ENCODE data around the gene NAALADL2.
"Not testable (repeated sequence)": the region's sequence is repeated elsewhere in the genome, so short reads cannot be mapped to it uniquely, and the experiment has no call there.

NAALADL2 gene

GRCh38 chr3:175118382-175118941, 259.3 kb downstream of the NAALADL2 start:
- Histone ChIP-seq H3K27me3 (no peaks in the 10 kb centered on the region), H3K9me3 (no peaks in the 10 kb centered on the region), H3K4me3 (no peak overlapping the region), H3K4me1 (no peaks in the 10 kb centered on the region), H3K27ac (no peak overlapping the region), H3K36me3 (no peaks in the 10 kb centered on the region)
- intact Hi-C loops (cut with DNase I; ENCODE audit: low total_unique reads), result no loop called here
- no peak for TF ChIP-seq CTCF (IDR thresholded peaks at IDR 0.05)
- no peak for DNase-seq

- Histone ChIP-seq H3K4me3 (no peak overlapping the region), H3K36me3 (no peaks in the 10 kb centered on the region), H3K27me3 (no peaks in the 10 kb centered on the region), H3K27ac (no peak overlapping the region), H3K4me1 (no peaks in the 10 kb centered on the region), H3K9me3 (peaks cover 0 to 5% (median 0%) of the 10 kb centered on the region in 3 donors)
- intact Hi-C loops (cut with DNase I; ENCODE audit: low total_unique reads), result no loop called here
- TF ChIP-seq CTCF (IDR thresholded peaks at IDR 0.05), result no peak
- DNase-seq, result no peak
Observed at GRCh38 chr3:175121225-175121624, 262.1 kb downstream of the NAALADL2 start.

- no peaks in the 10 kb centered on the region for H3K36me3 ChIP-seq
- TF ChIP-seq CTCF (IDR thresholded peaks at IDR 0.05), result no peak
- H3K4me1 ChIP-seq, result no peaks in the 10 kb centered on the region
- H3K9me3 ChIP-seq, result peaks cover 0 to 5% (median 0%) of the 10 kb centered on the region in 3 donors
- H3K27me3 ChIP-seq, result no peaks in the 10 kb centered on the region
- no peak for DNase-seq
- intact Hi-C loops (cut with DNase I; ENCODE audit: low total_unique reads), result no loop called here
- H3K4me3 ChIP-seq, result no peak overlapping the region
- no peak overlapping the region for H3K27ac ChIP-seq
Observed at GRCh38 chr3:175127075-175127662, 268.0 kb downstream of the NAALADL2 start.

- H3K4me1 ChIP-seq, result no peaks in the 10 kb centered on the region
- H3K27me3 ChIP-seq, result no peaks in the 10 kb centered on the region
- TF ChIP-seq CTCF (IDR thresholded peaks at IDR 0.05), result no peak
- H3K9me3 ChIP-seq, result peaks cover 0 to 1% (median 0%) of the 10 kb centered on the region in 3 donors
- DNase-seq, result no peak
- H3K27ac ChIP-seq, result no peak overlapping the region
- H3K36me3 ChIP-seq, result no peaks in the 10 kb centered on the region
- intact Hi-C loops (cut with DNase I; ENCODE audit: low total_unique reads), result no loop called here
- no peak overlapping the region for H3K4me3 ChIP-seq
Observed at GRCh38 chr3:175129126-175129525, 270.0 kb downstream of the NAALADL2 start.

GRCh38 chr3:175129571-175129970, 270.4 kb downstream of the NAALADL2 start:
- no peak for DNase-seq
- H3K27ac ChIP-seq, result no peak overlapping the region
- intact Hi-C loops (cut with DNase I; ENCODE audit: low total_unique reads), result no loop called here
- H3K36me3 ChIP-seq, result no peaks in the 10 kb centered on the region
- TF ChIP-seq CTCF (IDR thresholded peaks at IDR 0.05), result no peak
- no peaks in the 10 kb centered on the region for H3K9me3 ChIP-seq
- H3K4me1 ChIP-seq, result no peaks in the 10 kb centered on the region
- H3K27me3 ChIP-seq, result no peaks in the 10 kb centered on the region
- H3K4me3 ChIP-seq, result no peak overlapping the region

GRCh38 chr3:175131866-175132265, 272.7 kb downstream of the NAALADL2 start:
- DNase-seq; H3K4me1 ChIP-seq; intact Hi-C loops (cut with DNase I; ENCODE audit: low total_unique reads): not testable (repeated sequence)

GRCh38 chr3:175132706-175133105, 273.6 kb downstream of the NAALADL2 start:
- H3K27ac ChIP-seq; H3K36me3 ChIP-seq; H3K4me3 ChIP-seq; intact Hi-C loops (cut with DNase I; ENCODE audit: low total_unique reads); DNase-seq; H3K9me3 ChIP-seq; H3K4me1 ChIP-seq; H3K27me3 ChIP-seq: not testable (repeated sequence)

More at GRCh38 chr3:175131866-175132265, 272.7 kb downstream of the NAALADL2 start:
- not testable (repeated sequence) for H3K27ac ChIP-seq, H3K36me3 ChIP-seq, H3K9me3 ChIP-seq, H3K27me3 ChIP-seq, H3K4me3 ChIP-seq

All from tibial artery (tissue), 4 donors.